ES-I3 (cell line): Measurements from ENCODE around the gene PLEKHA3.
"Not testable (repeated sequence)": the region's sequence is repeated elsewhere in the genome, so short reads cannot be mapped to it uniquely, and the experiment has no call there.

ENCODE experiments used
- H3K36me3 ChIP-seq: 2 replicates; pipeline ENCODE4 v1.6.1; 2013; ENCODE audit warnings: mild to moderate bottlenecking, low read length, control low read depth, moderate library complexity; ENCODE audit not compliant: insufficient read depth
- H3K4me1 ChIP-seq: 2 replicates; pipeline ENCODE4 v1.6.1; 2013; ENCODE audit warnings: mild to moderate bottlenecking, control low read depth, low read length; ENCODE audit not compliant: insufficient read depth
- H3K9ac ChIP-seq: 2 replicates; pipeline ENCODE4 v1.6.1; 2013; ENCODE audit warnings: low read depth, mild to moderate bottlenecking, low read length, moderate library complexity
- H3K9me3 ChIP-seq: 2 replicates; pipeline ENCODE4 v1.6.1; 2013; ENCODE audit warnings: mild to moderate bottlenecking, low read length, moderate library complexity; ENCODE audit not compliant: control insufficient read depth, insufficient read depth

PLEKHA3 gene

GRCh38 chr2:178525010-178525409, 44.8 kb downstream of the PLEKHA3 start:
- H3K4me1 ChIP-seq, H3K36me3 ChIP-seq, H3K9me3 ChIP-seq, H3K9ac ChIP-seq: not testable (repeated sequence)

GRCh38 chr2:178525460-178525859, 45.2 kb downstream of the PLEKHA3 start:
- not testable (repeated sequence) for H3K9me3 ChIP-seq, H3K36me3 ChIP-seq, H3K9ac ChIP-seq, H3K4me1 ChIP-seq

DNA sequence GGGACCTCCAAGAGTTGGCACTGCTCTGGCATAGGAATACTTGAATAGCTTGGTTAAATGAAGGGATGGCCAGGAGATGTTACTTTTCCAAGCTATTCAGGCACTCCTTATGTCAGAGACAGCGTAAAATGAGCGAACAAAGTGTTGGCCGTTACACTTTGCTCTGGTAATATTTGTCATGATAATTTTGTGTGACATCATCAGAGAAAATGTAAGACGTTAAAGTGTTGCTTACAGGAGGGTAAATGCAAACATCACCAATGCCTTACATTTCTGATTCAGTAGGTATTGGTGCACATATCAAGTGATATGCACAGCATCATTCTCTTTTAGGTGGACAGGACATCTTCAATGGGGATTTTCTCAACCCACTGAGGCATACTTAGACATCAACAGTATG, 46.0 kb downstream of the PLEKHA3 start:
- Histone ChIP-seq H3K9ac (no peak overlapping the region), H3K9me3 (no peaks in the 10 kb centered on the region), H3K4me1 (no peaks in the 10 kb centered on the region), H3K36me3 (no peaks in the 10 kb centered on the region; the same call in none of the 2 replicates)

DNA sequence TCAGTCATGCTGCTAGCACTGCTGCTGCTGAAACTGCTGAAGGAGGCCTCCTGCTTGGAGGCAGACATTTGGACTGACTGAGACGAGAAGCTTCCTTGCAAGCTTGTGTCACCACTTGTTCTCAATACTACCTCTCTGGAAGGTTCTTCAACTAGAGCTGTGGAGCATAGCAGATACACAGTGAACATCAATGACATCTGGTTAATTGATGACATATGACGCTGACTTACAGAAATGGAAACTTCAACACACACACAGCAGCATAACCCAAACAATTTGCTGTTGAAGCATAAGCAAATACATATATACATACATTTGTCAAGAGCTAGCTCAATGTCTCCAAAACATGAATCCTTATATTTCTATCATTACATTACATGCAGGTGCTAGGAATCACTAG, 47.3 kb downstream of the PLEKHA3 start:
- Histone ChIP-seq H3K4me1 (no peaks in the 10 kb centered on the region), H3K9me3 (no peaks in the 10 kb centered on the region), H3K36me3 (peaks cover 10% of the 10 kb centered on the region), H3K9ac (no peak overlapping the region)

- Histone ChIP-seq H3K36me3 (peaks cover 10% of the 10 kb centered on the region), H3K9me3 (no peaks in the 10 kb centered on the region), H3K4me1 (no peaks in the 10 kb centered on the region), H3K9ac (no peak overlapping the region)
Observed at GRCh38 chr2:178528647-178529046, 48.4 kb downstream of the PLEKHA3 start.

GRCh38 chr2:178529194-178529593, 48.9 kb downstream of the PLEKHA3 start:
- Histone ChIP-seq H3K9me3 (no peaks in the 10 kb centered on the region), H3K36me3 (peaks cover 10% of the 10 kb centered on the region), H3K9ac (no peak overlapping the region), H3K4me1 (no peaks in the 10 kb centered on the region)

GRCh38 chr2:178530131-178530530, 49.9 kb downstream of the PLEKHA3 start:
- Histone ChIP-seq H3K36me3 (peaks cover 10% of the 10 kb centered on the region), H3K9me3 (no peaks in the 10 kb centered on the region), H3K9ac (no peak overlapping the region), H3K4me1 (no peaks in the 10 kb centered on the region)

DNA sequence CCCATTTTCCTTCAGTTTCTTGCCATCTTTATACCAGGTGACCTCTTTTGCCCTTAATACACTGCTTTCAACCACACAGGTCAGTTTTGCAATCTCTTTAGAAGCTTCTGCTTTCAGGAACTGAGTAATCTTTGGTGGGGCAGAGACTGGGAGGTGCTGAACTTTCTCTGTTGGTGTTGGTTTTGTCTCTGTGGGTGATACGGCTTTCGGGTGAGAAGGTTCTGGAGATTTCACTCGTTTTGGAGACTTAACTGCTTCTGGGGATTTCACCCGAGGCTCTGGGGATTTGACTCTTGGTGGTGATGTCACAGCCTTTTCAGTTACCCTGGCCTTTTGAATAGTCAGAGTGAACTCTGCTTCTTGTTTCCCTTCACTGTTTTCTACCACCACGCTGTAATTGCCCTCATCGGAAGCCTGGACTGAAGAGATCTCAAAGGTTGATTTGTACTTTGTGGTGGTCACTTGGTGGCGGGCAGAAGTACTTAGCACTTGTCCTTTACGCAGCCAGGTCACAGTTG, 50.4 kb downstream of the PLEKHA3 start:
- no peaks in the 10 kb centered on the region for H3K9me3 ChIP-seq
- peaks cover 14% of the 10 kb centered on the region for H3K36me3 ChIP-seq
- no peaks in the 10 kb centered on the region for H3K4me1 ChIP-seq
- H3K9ac ChIP-seq = no peak overlapping the region

- peaks cover 14% of the 10 kb centered on the region for H3K36me3 ChIP-seq
- H3K9me3 ChIP-seq = no peaks in the 10 kb centered on the region
- no peaks in the 10 kb centered on the region for H3K4me1 ChIP-seq
- H3K9ac ChIP-seq = no peak overlapping the region
Observed at GRCh38 chr2:178531168-178531567, 50.9 kb downstream of the PLEKHA3 start.

DNA sequence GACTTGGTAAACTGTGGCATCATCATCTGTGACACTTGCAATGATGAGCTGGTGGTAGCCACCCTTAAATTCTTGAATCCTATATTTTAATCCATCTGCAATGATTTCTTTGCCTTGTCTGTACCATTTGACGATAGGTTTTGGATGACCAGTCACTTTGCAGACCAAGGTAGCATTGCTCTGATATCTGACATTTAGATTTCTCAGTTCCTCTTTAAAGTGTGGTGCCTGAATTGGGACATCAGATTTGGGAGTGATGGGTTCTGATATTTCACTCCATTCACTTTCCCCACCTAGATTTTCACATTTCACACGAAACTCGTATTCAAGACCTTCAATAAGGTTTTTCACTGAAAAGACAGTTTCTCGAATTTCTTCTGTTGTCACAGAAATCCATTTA, 55.8 kb downstream of the PLEKHA3 start:
- no peak overlapping the region for H3K9ac ChIP-seq
- H3K9me3 ChIP-seq = no peaks in the 10 kb centered on the region
- no peaks in the 10 kb centered on the region for H3K4me1 ChIP-seq
- peaks cover 24% of the 10 kb centered on the region for H3K36me3 ChIP-seq

DNA sequence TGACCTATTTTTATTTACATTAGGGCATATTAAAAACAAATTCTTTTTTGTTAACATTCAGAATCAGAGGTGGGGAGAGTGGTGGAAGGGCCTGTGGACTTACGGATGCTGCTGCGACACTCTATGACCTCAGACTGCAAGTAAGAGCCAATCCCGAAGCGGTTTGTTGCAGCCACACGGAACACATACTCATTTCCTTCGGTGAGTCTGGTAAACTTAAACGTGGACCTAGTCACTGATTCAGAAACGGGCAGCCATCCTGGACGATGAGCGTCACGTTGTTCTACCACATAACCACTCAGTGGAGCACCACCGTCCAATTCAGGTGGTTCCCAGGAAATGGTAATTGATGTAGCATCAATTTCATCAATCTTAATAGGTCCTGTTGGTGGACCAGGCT, 61.9 kb downstream of the PLEKHA3 start:
- Histone ChIP-seq H3K36me3 (peaks cover 23% of the 10 kb centered on the region), H3K4me1 (no peaks in the 10 kb centered on the region), H3K9ac (no peak overlapping the region), H3K9me3 (no peaks in the 10 kb centered on the region)

DNA sequence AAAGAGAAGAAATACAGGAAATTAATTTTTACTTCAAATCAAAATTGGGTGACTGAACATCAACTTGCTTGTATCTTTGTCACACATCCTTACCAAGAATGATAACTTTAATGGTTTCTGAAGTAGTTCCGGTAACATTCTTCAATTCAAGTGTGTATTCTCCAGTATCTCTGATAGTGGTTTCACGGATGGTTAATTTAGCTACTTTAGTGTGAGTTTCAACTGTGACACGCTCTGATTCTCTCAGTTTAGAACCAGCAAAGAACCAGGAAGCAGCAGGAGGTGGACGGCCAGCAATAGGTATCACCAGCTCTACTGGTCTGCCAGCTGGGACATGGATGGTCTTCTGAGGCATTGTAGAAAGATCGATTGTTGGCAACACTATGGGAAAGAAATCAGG, 62.3 kb downstream of the PLEKHA3 start:
- Histone ChIP-seq H3K4me1 (no peaks in the 10 kb centered on the region), H3K36me3 (peaks cover 19% of the 10 kb centered on the region), H3K9me3 (no peaks in the 10 kb centered on the region), H3K9ac (no peak overlapping the region)

DNA sequence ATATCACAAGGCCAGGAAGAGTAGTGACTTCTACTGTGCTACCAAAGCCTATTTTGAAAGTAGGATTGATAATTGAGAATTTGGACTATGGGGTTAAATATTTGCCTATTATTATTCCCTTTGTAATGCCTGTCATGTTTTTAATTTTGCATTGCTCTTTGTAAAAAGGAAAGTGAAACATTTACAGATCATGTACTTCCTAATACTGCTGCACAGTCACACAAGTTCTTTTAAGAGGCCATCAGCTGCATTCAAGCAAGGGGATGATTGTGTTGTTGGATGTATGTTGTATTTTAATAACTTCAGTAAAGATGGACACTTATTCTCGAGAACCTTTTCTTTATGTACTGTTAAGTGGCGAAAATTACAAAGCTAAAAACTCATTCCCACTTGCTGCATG, 70.1 kb downstream of the PLEKHA3 start:
- H3K9me3 ChIP-seq = no peaks in the 10 kb centered on the region
- H3K36me3 ChIP-seq = peaks cover 16% of the 10 kb centered on the region; the same call in 1 of the 2 replicates
- H3K9ac ChIP-seq = no peak overlapping the region
- H3K4me1 ChIP-seq = no peaks in the 10 kb centered on the region

DNA sequence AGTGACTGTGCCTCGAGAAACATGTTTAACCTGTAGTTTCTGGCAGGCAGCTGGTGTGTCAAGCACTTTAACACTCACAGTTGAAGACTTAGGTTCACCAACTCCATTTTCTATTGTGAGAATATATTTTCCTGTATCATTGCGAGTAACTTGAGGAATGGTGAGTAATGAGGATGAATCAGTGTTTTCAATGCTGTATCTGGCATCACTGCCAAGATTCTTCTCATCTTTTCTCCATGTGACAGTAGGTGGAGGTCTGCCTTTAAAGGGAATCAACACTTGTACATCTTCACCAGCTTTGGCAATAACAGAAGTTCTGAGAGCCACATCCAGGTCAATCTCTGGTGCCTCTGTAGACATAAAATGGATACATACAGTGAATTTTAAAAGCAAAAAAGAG, 72.8 kb downstream of the PLEKHA3 start:
- Histone ChIP-seq H3K36me3 (peaks cover 2% of the 10 kb centered on the region; the same call in 1 of the 2 replicates), H3K4me1 (no peaks in the 10 kb centered on the region), H3K9ac (no peak overlapping the region), H3K9me3 (no peaks in the 10 kb centered on the region)
